HG03378 (cell line): ENCODE measurements around the gene CMIP.

Experiments
- ATAC-seq: cut with Tn5 transposase; IDR thresholded peaks from one replicate; pipeline ENCODE4 v1.9.1; 2021; ENCODE audit warnings: mild to moderate bottlenecking, moderate library complexity; ENCODE audit not compliant: unreplicated experiment

CMIP gene

GRCh38 chr16:81708266-81709015 is 263.8 kb downstream of the CMIP start:
- no peak for ATAC-seq

- no peak for ATAC-seq
These were observed 264.6 kb downstream of the CMIP start for GRCh38 chr16:81709016-81709900.

GRCh38 chr16:81710044-81710443 is 265.4 kb downstream of the CMIP start:
- no peak for ATAC-seq

GRCh38 chr16:81710596-81710995 is 266.0 kb downstream of the CMIP start:
- ATAC-seq: no peak

GRCh38 chr16:81711657-81712319 is 267.2 kb downstream of the CMIP start:
- no peak for ATAC-seq

- no peak for ATAC-seq
These were observed 268.1 kb downstream of the CMIP start for GRCh38 chr16:81712681-81713080.

- ATAC-seq: no peak
These were observed 268.7 kb downstream of the CMIP start for GRCh38 chr16:81713295-81713772.

GRCh38 chr16:81713796-81714195 is 269.2 kb downstream of the CMIP start:
- no peak for ATAC-seq

- no peak for ATAC-seq
These were observed 270.0 kb downstream of the CMIP start for GRCh38 chr16:81714583-81714982.

- peak; percentile 61 for ATAC-seq
These were observed 271.0 kb downstream of the CMIP start for GRCh38 chr16:81715358-81716196.

GRCh38 chr16:81716478-81717225 is 272.0 kb downstream of the CMIP start:
- peak; percentile 67 for ATAC-seq

- ATAC-seq: no peak
These were observed 273.1 kb downstream of the CMIP start for GRCh38 chr16:81717662-81718189.

GRCh38 chr16:81718637-81719036 is 274.0 kb downstream of the CMIP start:
- no peak for ATAC-seq

- no peak for ATAC-seq
These were observed 275.4 kb downstream of the CMIP start for GRCh38 chr16:81719993-81720392.

GRCh38 chr16:81720973-81721906 is 276.6 kb downstream of the CMIP start:
- ATAC-seq: no peak

- ATAC-seq: peak; percentile 70
These were observed 278.6 kb downstream of the CMIP start for GRCh38 chr16:81723098-81723723.

GRCh38 chr16:81728435-81728834 is 283.8 kb downstream of the CMIP start:
- no peak for ATAC-seq

GRCh38 chr16:81729451-81729850 is 284.8 kb downstream of the CMIP start:
- ATAC-seq: no peak
